H9 (cell line): ENCODE data around the gene LCNL1. TPM values are rescaled to one million over a fixed set of nuclear protein-coding genes. Genes with fewer than 3 reads are reported as not detected.
"Not testable (repeated sequence)": the region's sequence is repeated elsewhere in the genome, so short reads cannot be mapped to it uniquely, and the experiment has no call there.

ENCODE experiments used
- DNase-seq: peaks from one replicate; pipeline ENCODE4 v3.0.0-alpha.2; 2017
- H2AFZ ChIP-seq: one replicate; pipeline ENCODE4 v1.6.1; 2013; ENCODE audit warnings: mild to moderate bottlenecking, low read length, control low read depth, moderate library complexity
- H2AK5ac ChIP-seq: 2 replicates; pipeline ENCODE4 v1.6.1; 2013; ENCODE audit warnings: low read length, control low read depth, mixed read lengths; ENCODE audit not compliant: insufficient read length
- H2BK120ac ChIP-seq: one replicate; pipeline ENCODE4 v1.6.1; 2013; ENCODE audit warnings: low read depth, mild to moderate bottlenecking, low read length, control low read depth, inconsistent platforms; ENCODE audit not compliant: poor library complexity, severe bottlenecking
- H2BK12ac ChIP-seq: 2 replicates; pipeline ENCODE4 v1.6.1; 2013; ENCODE audit warnings: low read length, control low read depth, mixed read lengths, low read depth; ENCODE audit not compliant: insufficient read length
- H2BK15ac ChIP-seq: 2 replicates; pipeline ENCODE4 v1.6.1; 2013; ENCODE audit warnings: low read depth, low read length, control low read depth
- H2BK20ac ChIP-seq: one replicate; pipeline ENCODE4 v1.6.1; 2013; ENCODE audit warnings: low read depth, mild to moderate bottlenecking, low read length, control low read depth, inconsistent platforms; ENCODE audit not compliant: poor library complexity, severe bottlenecking
- H2BK5ac ChIP-seq: 2 replicates; pipeline ENCODE4 v1.6.1; 2013; ENCODE audit warnings: low read length, control low read depth, mixed read lengths; ENCODE audit not compliant: insufficient read length
- H3K14ac ChIP-seq: 2 replicates; pipeline ENCODE4 v1.6.1; 2013; ENCODE audit warnings: low read length, control low read depth; ENCODE audit not compliant: insufficient read depth
- H3K18ac ChIP-seq: 2 replicates; pipeline ENCODE4 v1.6.1; 2013; ENCODE audit warnings: low read depth, mild to moderate bottlenecking, mixed read lengths, low read length, control low read depth; ENCODE audit not compliant: insufficient read length
- H3K23ac ChIP-seq: 2 replicates; pipeline ENCODE4 v1.6.1; 2013; ENCODE audit warnings: low read length, control low read depth, mixed read lengths, low read depth; ENCODE audit not compliant: insufficient read length
- H3K23me2 ChIP-seq: 2 replicates; pipeline ENCODE4 v1.6.1; 2013; ENCODE audit warnings: low read depth, mild to moderate bottlenecking, mixed read lengths, low read length, control low read depth; ENCODE audit not compliant: insufficient read length, poor library complexity, severe bottlenecking
- H3K27ac ChIP-seq: 2 replicates; pipeline ENCODE4 v1.5.1; 2013; ENCODE audit warnings: low read length, control low read depth, mixed read lengths, low read depth; ENCODE audit not compliant: insufficient read length
- H3K27me3 ChIP-seq: 2 replicates; pipeline ENCODE4 v1.6.1; 2013; ENCODE audit warnings: low read length, control low read depth, inconsistent platforms; ENCODE audit not compliant: insufficient read depth
- H3K4ac ChIP-seq: 2 replicates; pipeline ENCODE4 v1.6.1; 2013; ENCODE audit warnings: low read depth, mild to moderate bottlenecking, control low read depth, inconsistent platforms, low read length, moderate library complexity
- H3K4me1 ChIP-seq: 2 replicates; pipeline ENCODE4 v1.6.1; 2013; ENCODE audit warnings: low read length, control low read depth, inconsistent platforms; ENCODE audit not compliant: insufficient read depth
- H3K4me2 ChIP-seq: 2 replicates; pipeline ENCODE4 v1.6.1; 2013; ENCODE audit warnings: low read length, control low read depth, mixed read lengths; ENCODE audit not compliant: insufficient read length, insufficient read depth
- H3K56ac ChIP-seq: 2 replicates; pipeline ENCODE4 v1.6.1; 2013; ENCODE audit warnings: low read depth, mild to moderate bottlenecking, mixed read lengths, low read length, control low read depth; ENCODE audit not compliant: insufficient read length
- H3K79me1 ChIP-seq: 2 replicates; pipeline ENCODE4 v1.6.1; 2013; ENCODE audit warnings: low read depth, mild to moderate bottlenecking, moderate library complexity, low read length, control low read depth, inconsistent platforms; ENCODE audit not compliant: insufficient read depth, poor library complexity, severe bottlenecking
- H3K79me2 ChIP-seq: 2 replicates; pipeline ENCODE4 v1.6.1; 2013; ENCODE audit warnings: low read length, control low read depth, inconsistent platforms; ENCODE audit not compliant: insufficient read depth
- H3K9ac ChIP-seq: 2 replicates; pipeline ENCODE4 v1.6.1; 2013; ENCODE audit warnings: low read length, control low read depth, mixed read lengths; ENCODE audit not compliant: insufficient read length; ENCODE audit errors: extremely low read depth
- H3K9me3 ChIP-seq: one replicate; pipeline ENCODE4 v1.6.1; 2013; ENCODE audit warnings: low read depth, low read length, inconsistent platforms; ENCODE audit not compliant: control insufficient read depth
- H3T11ph ChIP-seq: one replicate; pipeline ENCODE4 v1.6.1; 2013; ENCODE audit warnings: mild to moderate bottlenecking, low read length, control low read depth, inconsistent platforms
- H4K20me1 ChIP-seq: one replicate; pipeline ENCODE4 v1.6.1; 2013; ENCODE audit not compliant: control insufficient read depth, insufficient read length, insufficient read depth
- H4K5ac ChIP-seq: 2 replicates; pipeline ENCODE4 v1.6.1; 2013; ENCODE audit warnings: low read depth, mild to moderate bottlenecking, mixed read lengths, low read length, control low read depth; ENCODE audit not compliant: insufficient read length
- H4K8ac ChIP-seq: replicated peaks from 2 replicates; pipeline ENCODE4 v1.6.1; 2013; ENCODE audit warnings: low read length, control low read depth, mixed read lengths, low read depth; ENCODE audit not compliant: insufficient read length
- H4K91ac ChIP-seq: 2 replicates; pipeline ENCODE4 v1.6.1; 2013; ENCODE audit warnings: low read depth, mild to moderate bottlenecking, moderate library complexity, mixed read lengths, low read length, control low read depth; ENCODE audit not compliant: insufficient read length
- H3K27ac Mint-ChIP-seq, 3 experiments: 2 replicates in 2 of 3; 3 replicates in 1 of 3; pipeline ENCODE4 v1.8.0; 2020 to 2021; ENCODE audit warnings: mixed read lengths in 3 of 3, mild to moderate bottlenecking in 1 of 3, moderate library complexity in 1 of 3
- H3K27me3 Mint-ChIP-seq: 2 replicates; pipeline ENCODE4 v1.8.0; 2021; ENCODE audit warnings: low read depth, mild to moderate bottlenecking, moderate library complexity, mixed read lengths
- H3K36me3 Mint-ChIP-seq, 3 experiments: 2 replicates in 2 of 3; 3 replicates in 1 of 3; pipeline ENCODE4 v1.8.0; 2020 to 2021; ENCODE audit warnings: low read depth in 3 of 3, mixed read lengths in 3 of 3; ENCODE audit not compliant: insufficient read depth in 1 of 3
- H3K4me1 Mint-ChIP-seq, 2 experiments: 2 replicates each; pipeline ENCODE4 v1.8.0; 2020; ENCODE audit warnings: mixed read lengths in 2 of 2
- H3K4me3 Mint-ChIP-seq, 2 experiments: 2 replicates in 1 of 2; 3 replicates in 1 of 2; pipeline ENCODE4 v1.8.0; 2020 to 2021; ENCODE audit warnings: mild to moderate bottlenecking in 2 of 2, mixed read lengths in 2 of 2, moderate library complexity in 1 of 2
- H3K9me3 Mint-ChIP-seq, 2 experiments: 2 replicates in 1 of 2; 3 replicates in 1 of 2; pipeline ENCODE4 v1.8.0; 2020; ENCODE audit warnings: mild to moderate bottlenecking in 2 of 2, mixed read lengths in 2 of 2, moderate library complexity in 1 of 2
- CTCF ChIP-seq: fragments of 200-600 bp; sonication (generic); conservative IDR thresholded peaks from 3 replicates; pipeline ENCODE4 v1.8.0; 2021; ENCODE audit warnings: antibody characterized with exemption, mild to moderate bottlenecking
- WGBS: extraction: QIAGEN DNeasy Blood & Tissue Kit; methylation state at CpG from one replicate; pipeline ENCODE4 v1.1.7; 2013; ENCODE audit warnings: missing lambda C conversion rate, low lambda C conversion rate, mixed read lengths; ENCODE audit not compliant: insufficient read length; ENCODE audit errors: extremely low coverage; 5-methylcytosine and 5-hydroxymethylcytosine counted together
- total RNA-seq: library from RNA; stranded (reverse); gene quantifications from 2 replicates; pipeline ENCODE4 v1.2.1, GENCODE V29; 2021

The LCNL1 gene
- total RNA-seq, 1 experiment from 2014 or later, result 0.20 TPM

GRCh38 chr9:137004285-137004684, 21.5 kb downstream of the LCNL1 start:
- H3K4me1 Mint-ChIP-seq, H2BK20ac ChIP-seq, H2AFZ ChIP-seq, H3K18ac ChIP-seq, H3K23me2 ChIP-seq, H3K4ac ChIP-seq, H2AK5ac ChIP-seq, H3K56ac ChIP-seq, H3K23ac ChIP-seq, H2BK12ac ChIP-seq, H3K4me1 ChIP-seq, H3K4me3 Mint-ChIP-seq, H4K20me1 ChIP-seq, H3K27ac Mint-ChIP-seq, H3K9me3 ChIP-seq, H3K27me3 ChIP-seq, H4K5ac ChIP-seq, H3K79me2 ChIP-seq, H4K8ac ChIP-seq, DNase-seq, H2BK120ac ChIP-seq, H3K14ac ChIP-seq, H2BK15ac ChIP-seq, H2BK5ac ChIP-seq, H3K9ac ChIP-seq, H3K27ac ChIP-seq, H3K36me3 Mint-ChIP-seq, H3T11ph ChIP-seq, H4K91ac ChIP-seq, H3K79me1 ChIP-seq, H3K4me2 ChIP-seq: not testable (repeated sequence)
- peak; percentile 67 for TF ChIP-seq CTCF
- Mint-ChIP-seq H3K27me3 (peaks cover 11% of the 10 kb centered on the region), H3K9me3 (peaks cover 16 to 19% of the 10 kb centered on the region in 2 experiments)
- no CpG with 5 or more reads among the region's 17 CpGs for WGBS
